GM18505 (cell line): ENCODE results near the gene NBPF1.
"Not testable (repeated sequence)": the region's sequence is repeated elsewhere in the genome, so short reads cannot be mapped to it uniquely, and the experiment has no call there.

ENCODE experiments used
- ATAC-seq: cut with Tn5 transposase; IDR thresholded peaks from one replicate; pipeline ENCODE4 v1.9.1; 2021; ENCODE audit not compliant: unreplicated experiment
- POLR2A ChIP-seq: IDR thresholded peaks from 4 replicates; pipeline ENCODE4 v1.6.1; 2011; ENCODE audit warnings: borderline replicate concordance; ENCODE audit not compliant: insufficient read depth, insufficient read length; ENCODE audit errors: extremely low read depth

The NBPF1 gene

GRCh38 chr1:16644482-16645270 lies 31.3 kb upstream of the NBPF1 start:
- ATAC-seq = peak; percentile 74
- TF ChIP-seq POLR2A = peak; percentile 94

DNA sequence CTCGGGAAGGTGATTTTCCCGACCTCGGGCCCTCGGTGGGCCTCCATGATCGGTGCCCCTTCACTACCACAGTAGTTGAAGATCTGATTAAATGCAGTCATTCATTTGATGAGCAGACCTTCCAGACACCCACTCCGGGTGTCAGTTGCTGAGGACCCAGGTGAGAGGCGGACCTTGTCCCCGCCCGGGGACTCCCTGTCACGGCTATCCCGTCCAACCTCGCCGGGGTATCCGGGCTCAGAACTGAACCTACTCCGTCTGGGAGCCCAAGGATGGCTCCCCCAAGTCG lies 30.8 kb upstream of the NBPF1 start:
- no peak for ATAC-seq

DNA sequence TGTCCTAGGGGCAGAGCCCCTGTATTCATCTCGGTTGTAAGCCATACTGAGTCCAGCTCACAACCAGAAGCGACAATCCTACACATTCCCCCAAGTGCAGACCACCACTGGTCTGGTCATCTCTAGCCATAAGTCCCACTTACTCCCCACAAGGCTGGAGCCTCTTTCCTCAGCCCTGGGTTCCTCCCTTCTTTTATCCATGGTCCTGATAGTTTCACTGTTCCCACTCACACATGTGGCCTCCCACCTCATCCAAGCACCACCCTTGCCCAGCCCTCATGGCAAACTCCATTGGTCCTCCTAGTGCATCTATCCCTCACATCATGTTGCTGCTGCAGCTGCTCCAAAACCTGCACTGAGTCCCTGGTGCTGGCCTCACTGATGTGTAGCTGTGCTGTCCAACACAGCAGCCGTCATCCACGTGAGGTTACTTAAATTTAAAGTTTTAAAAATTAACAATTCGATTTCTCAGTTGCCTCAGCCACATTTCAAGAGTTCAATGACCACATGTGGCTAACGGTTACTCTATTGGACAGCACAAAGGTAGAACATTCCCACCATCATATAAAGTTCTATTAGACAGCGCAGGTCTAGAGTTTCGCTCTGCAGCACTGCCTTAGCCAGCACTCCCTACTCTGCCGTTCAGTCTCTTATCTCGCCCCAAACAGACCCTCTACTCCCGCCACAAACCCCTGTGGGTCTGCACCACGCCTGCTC lies 30.3 kb upstream of the NBPF1 start:
- ATAC-seq = peak; percentile 2

More for the DNA sequence above, 30.8 kb upstream of the NBPF1 start:
- no peak for TF ChIP-seq POLR2A

DNA sequence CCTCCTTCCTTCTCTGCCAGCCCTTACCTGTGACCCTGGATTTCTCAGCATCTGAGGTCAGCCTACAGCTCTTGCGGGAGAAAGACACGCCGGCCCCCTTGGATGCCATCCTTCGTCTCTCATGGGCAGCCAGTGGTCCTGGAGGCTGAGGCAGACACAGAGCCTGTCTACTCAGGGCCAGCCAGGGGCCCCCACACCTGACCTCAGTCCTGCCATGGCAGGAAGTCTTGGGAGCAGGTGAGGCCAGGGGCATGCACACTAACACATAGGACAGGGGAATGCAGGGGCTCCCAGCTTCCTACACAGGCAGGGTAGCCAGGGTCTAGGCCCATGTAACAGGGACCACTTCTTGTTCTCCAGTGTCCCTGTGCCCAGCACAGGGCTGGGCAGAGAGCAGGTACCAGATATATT lies 29.6 kb upstream of the NBPF1 start:
- not testable (repeated sequence) for ATAC-seq

- not testable (repeated sequence) for ATAC-seq
Observed at GRCh38 chr1:16642025-16642966, 28.9 kb upstream of the NBPF1 start.

- ATAC-seq = not testable (repeated sequence)
Observed at GRCh38 chr1:16641159-16641975, 28.0 kb upstream of the NBPF1 start.

DNA sequence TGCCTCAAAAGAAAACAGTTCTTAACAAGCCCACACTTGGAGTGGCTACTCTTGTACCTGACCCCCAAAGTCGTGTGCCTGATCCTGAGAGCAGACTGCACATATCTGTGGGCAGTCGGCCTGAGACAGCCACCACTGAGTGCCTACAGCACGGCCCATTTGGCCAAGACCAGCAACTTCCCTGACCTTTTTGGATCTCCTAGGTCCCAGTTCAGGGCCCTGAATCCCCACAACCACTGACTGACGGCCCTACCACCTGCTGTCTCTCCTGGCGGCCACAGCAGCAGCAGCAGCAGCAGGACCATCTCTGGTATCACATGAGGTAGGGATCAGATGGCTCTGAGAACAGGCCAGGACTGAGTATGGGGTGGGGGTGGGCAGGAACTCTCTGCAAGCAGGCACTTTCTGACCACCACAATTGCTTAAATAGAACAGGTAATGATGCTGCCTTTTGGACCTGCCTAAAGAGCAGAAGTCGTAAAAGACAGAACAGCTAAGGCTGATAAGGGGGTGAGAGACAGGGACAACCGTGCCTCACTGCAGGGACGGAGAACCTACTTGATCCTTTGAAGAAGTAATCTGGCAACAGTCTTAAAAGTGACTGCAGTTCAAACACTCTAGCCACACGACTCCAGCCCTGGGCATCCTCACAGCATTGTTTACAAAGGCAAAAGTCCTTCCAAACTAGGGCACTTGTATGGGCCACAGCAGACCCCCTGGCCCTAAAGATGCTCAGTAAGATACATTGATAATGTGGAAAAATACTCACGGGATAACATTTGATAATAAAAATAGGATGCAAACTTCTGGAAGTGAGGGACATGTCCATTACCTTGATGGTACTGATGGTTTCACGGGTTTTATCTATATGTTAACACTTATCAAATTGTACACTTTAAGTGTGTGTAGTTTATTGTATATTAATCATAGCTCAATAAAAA lies 26.0 kb upstream of the NBPF1 start:
- not testable (repeated sequence) for ATAC-seq

- not testable (repeated sequence) for ATAC-seq
Observed at GRCh38 chr1:16637941-16638778, 24.8 kb upstream of the NBPF1 start.

DNA sequence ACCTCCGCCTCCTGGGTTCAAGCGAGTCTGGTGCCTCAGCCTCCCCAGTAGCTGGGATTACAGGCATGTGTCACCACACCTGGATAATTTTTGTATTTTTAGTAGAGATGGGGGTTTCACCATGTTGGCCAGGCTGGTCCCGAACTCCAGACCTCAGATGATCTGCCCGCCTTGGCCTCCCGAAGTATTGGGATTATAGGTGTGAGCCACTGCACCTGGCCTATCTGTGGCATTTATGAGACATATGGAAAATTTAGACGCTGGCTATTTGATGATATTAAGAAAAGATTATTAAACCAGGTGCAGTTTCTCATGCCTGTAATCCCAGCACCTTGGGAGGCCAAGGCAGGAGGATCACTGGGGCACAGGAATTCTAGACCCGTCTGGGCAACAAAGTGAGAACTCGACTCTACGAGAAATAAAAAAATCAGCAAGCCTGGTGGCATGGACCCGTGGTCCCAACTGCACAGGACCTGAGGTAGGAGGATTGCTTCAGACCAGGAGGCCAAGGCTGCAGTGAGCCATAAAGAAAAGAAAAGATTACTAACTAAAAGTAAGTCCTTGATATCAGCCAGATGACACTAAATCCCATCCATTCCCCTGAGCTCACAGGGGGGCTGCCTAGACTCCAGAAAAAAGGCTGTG lies 23.3 kb upstream of the NBPF1 start:
- not testable (repeated sequence) for ATAC-seq

DNA sequence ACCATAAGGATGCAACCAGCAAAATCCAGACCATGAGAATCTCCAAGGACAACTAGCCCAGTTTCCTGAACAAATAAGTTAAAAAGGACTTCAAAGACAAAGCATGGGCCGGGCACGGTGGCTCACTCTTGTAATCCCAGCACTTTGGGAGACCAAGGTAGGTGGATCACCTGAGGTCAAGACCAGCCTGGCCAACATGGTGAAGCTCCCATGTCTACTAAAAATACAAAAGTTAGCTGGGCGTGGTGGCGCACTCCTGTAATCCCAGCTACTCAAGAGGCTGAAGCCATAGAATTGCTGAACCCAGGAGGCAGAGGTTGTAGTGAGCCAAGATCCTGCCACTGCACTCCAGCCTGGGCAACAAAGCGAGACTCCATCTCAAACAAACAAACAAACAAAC lies 22.6 kb upstream of the NBPF1 start:
- not testable (repeated sequence) for ATAC-seq

DNA sequence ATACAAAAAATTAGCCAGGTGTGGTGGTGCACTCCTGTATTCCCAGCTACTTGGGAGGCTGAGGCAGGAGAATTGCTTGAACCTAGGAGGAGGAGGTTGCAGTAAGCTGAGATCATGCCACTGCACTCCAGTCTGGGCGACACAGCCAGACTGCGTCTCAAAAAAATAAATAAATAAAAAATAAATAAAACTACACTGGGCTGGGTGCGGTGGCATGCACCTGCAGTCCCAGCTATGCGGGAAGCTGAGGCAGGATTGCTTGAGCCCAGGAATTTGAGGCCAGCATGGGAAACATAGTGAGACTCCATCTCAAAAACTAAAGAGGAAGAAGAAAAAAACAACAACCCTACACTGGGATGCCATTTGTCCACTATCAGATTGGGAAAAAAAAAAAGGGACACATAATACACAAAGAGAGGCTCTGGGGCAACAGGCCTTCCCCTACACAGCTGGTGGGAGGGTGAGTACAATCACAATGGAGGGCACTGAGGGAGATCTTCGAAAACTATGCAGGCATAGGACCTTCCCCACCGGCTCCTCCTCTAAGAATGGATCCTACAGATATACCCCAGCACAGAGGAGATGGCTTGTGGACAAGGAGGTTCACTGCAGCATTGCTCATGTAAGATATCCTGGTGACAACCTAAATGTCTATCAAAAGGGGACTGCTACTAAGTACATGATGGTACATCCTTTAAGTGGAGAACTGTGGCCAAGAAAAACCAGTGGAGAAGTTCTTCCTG lies 20.3 kb upstream of the NBPF1 start:
- ATAC-seq = not testable (repeated sequence)

DNA sequence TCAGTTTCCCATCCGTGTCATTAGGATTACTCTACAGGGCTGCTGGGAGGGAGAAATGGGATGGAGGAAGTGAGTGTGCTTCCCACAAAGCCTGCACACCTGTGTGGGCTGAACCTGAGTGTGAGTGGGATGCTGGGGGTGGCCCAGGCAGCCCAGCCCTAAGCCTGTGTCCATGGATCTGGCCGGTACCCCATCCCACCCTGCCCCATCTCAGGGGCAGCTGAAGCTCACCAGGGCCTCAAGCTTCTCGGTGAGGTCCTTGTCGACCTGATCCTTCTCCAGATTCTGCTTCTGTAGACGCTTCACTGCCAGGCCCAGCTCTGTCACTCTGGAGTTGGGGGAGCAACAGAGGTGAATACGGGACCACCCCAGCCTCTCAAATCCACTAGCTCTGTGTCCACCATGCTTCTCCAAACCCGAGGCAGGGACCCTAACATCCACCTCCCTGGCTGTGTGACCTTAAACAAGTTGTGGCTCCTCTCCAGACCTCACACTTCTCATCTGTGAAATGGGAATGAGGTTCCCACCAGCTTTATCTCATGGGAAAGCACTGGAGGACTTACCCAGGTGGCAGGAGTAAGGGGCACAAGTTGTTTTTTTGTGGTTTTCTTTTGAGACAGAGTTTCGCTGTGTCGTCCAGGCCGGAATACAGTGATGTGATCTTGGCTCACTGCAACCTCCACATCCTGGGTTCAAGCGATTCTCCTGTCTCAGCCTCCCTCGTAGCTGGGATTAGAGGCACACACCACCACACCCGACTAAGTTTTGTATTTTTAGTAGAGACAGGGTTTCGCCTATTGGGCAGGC lies 18.9 kb upstream of the NBPF1 start:
- ATAC-seq = not testable (repeated sequence)
